H1 (cell line): ENCODE results near the gene TRAF3IP1. TPM values are rescaled to one million over a fixed set of nuclear protein-coding genes. Genes with fewer than 3 reads are reported as not detected.

Experiments
- CTCF ChIA-PET: fragments of 300-600 bp; sonication (Branson Sonifier 250); formaldehyde crosslinking; loops from one replicate; lab custom pipeline; 2021; ENCODE audit not compliant: partially characterized antibody; lab: Charles Lee
- POLR2A ChIA-PET: fragments of 300-600 bp; sonication (Branson Sonifier 250); formaldehyde crosslinking; loops from one replicate; lab custom pipeline; 2021; ENCODE audit warnings: inconsistent platforms; ENCODE audit not compliant: partially characterized antibody; lab: Charles Lee
- DNase-seq, 2 experiments: peaks; one replicate each; pipeline versions ENCODE4 v3.0.0 to v3.0.0-alpha.2; 2010 to 2022; ENCODE audit warnings: low spot score in 2 of 2, low read depth in 1 of 2, mixed read lengths in 1 of 2
- FAIRE-seq: peaks from 2 replicates; lab custom pipeline; 2011; peaks lifted over from hg19 to GRCh38; lab: Jason Lieb, UNC
- H2AFZ ChIP-seq: 2 replicates; pipeline ENCODE4 v1.8.1; 2012; ENCODE audit warnings: low read length, inconsistent platforms
- H2AK5ac ChIP-seq: 2 replicates; pipeline ENCODE4 v1.6.1; 2013; ENCODE audit warnings: low read depth, low read length
- H2BK120ac ChIP-seq: replicated peaks from 2 replicates; pipeline ENCODE3; 2013; ENCODE audit warnings: low read depth, low read length, inconsistent platforms
- H2BK12ac ChIP-seq: 2 replicates; pipeline ENCODE4 v1.6.1; 2013; ENCODE audit warnings: low read depth, low read length
- H2BK15ac ChIP-seq: 2 replicates; pipeline ENCODE4 v1.6.1; 2013; ENCODE audit warnings: low read length
- H2BK20ac ChIP-seq: 2 replicates; pipeline ENCODE4 v1.6.1; 2013; ENCODE audit warnings: low read length
- H2BK5ac ChIP-seq: 2 replicates; pipeline ENCODE4 v1.6.1; 2013; ENCODE audit warnings: low read depth, low read length
- H3K14ac ChIP-seq: 2 replicates; pipeline ENCODE4 v1.6.1; 2013; ENCODE audit warnings: inconsistent platforms; ENCODE audit not compliant: insufficient read length
- H3K18ac ChIP-seq: 2 replicates; pipeline ENCODE4 v1.6.1; 2013; ENCODE audit warnings: low read length; ENCODE audit errors: extremely low read depth
- H3K23ac ChIP-seq: 2 replicates; pipeline ENCODE4 v1.6.1; 2013; ENCODE audit warnings: inconsistent platforms; ENCODE audit not compliant: insufficient read length
- H3K23me2 ChIP-seq: 2 replicates; pipeline ENCODE4 v1.6.1; 2013; ENCODE audit warnings: low read depth, low read length
- H3K27ac ChIP-seq: 2 replicates; pipeline ENCODE4 v1.6.1; 2011; ENCODE audit warnings: low read depth, low read length, inconsistent platforms
- H3K27me3 ChIP-seq, 4 experiments: replicated peaks in 1 of 4; 1 replicate in 1 of 4; 2 replicates in 3 of 4; pipeline versions ENCODE4 v1.6.1 to v1.8.1; 2011 to 2013; ENCODE audit warnings: low read length in 3 of 4, mild to moderate bottlenecking in 3 of 4, inconsistent platforms in 2 of 4, mixed read lengths in 2 of 4, moderate library complexity in 1 of 4; ENCODE audit not compliant: control insufficient read depth in 3 of 4, insufficient read depth in 3 of 4; ENCODE audit errors: extremely low read depth in 1 of 4
- H3K36me3 ChIP-seq, 4 experiments: 2 replicates each; pipeline versions ENCODE4 v1.6.1 to v1.8.1; 2011 to 2013; ENCODE audit warnings: mild to moderate bottlenecking in 4 of 4, low read length in 3 of 4, moderate library complexity in 2 of 4, control low read depth in 1 of 4, inconsistent platforms in 1 of 4; ENCODE audit not compliant: insufficient read depth in 4 of 4, control insufficient read depth in 2 of 4
- H3K4ac ChIP-seq: replicated peaks from 2 replicates; pipeline ENCODE3; 2013; ENCODE audit warnings: low read length, low read depth, mixed read lengths, inconsistent platforms; ENCODE audit not compliant: insufficient read length
- H3K4me1 ChIP-seq, 4 experiments: replicated peaks in 1 of 4; 1 replicate in 1 of 4; 2 replicates in 3 of 4; pipeline versions ENCODE4 v1.6.1 to v1.8.1; 2011 to 2013; ENCODE audit warnings: low read length in 3 of 4, inconsistent platforms in 2 of 4, mixed read lengths in 1 of 4; ENCODE audit not compliant: insufficient read depth in 4 of 4, control insufficient read depth in 3 of 4
- H3K4me2 ChIP-seq, 2 experiments: 2 replicates each; pipeline versions ENCODE4 v1.6.1 to v1.8.1; 2011 to 2013; ENCODE audit warnings: low read depth in 2 of 2, low read length in 2 of 2, control low read depth in 1 of 2, inconsistent platforms in 1 of 2, mild to moderate bottlenecking in 1 of 2; ENCODE audit not compliant: insufficient read depth in 1 of 2
- H3K4me3 ChIP-seq, 4 experiments: fragments of 200-600, 300-600 bp in 1 of 4; sonication (generic), shearing (Covaris generic), sonication (Bioruptor Twin) in 1 of 4; 2 replicates each; pipeline versions ENCODE4 v1.5.1 to v1.8.1; 2011 to 2016; ENCODE audit warnings: low read length in 4 of 4, low read depth in 3 of 4, control low read depth in 2 of 4, inconsistent platforms in 2 of 4, mild to moderate bottlenecking in 2 of 4, mixed read lengths in 1 of 4, moderate library complexity in 1 of 4; ENCODE audit not compliant: insufficient read depth in 2 of 4; ENCODE audit errors: extremely low read depth in 1 of 4
- H3K56ac ChIP-seq: replicated peaks from 2 replicates; pipeline ENCODE3; 2013; ENCODE audit warnings: low read depth, mild to moderate bottlenecking, mixed read lengths, low read length, inconsistent platforms; ENCODE audit not compliant: insufficient read length
- H3K79me1 ChIP-seq: 2 replicates; pipeline ENCODE4 v1.6.1; 2013; ENCODE audit warnings: low read depth, low read length, control low read depth
- H3K79me2 ChIP-seq, 2 experiments: 2 replicates each; pipeline versions ENCODE4 v1.6.1 to v1.8.1; 2012 to 2013; ENCODE audit warnings: low read length in 2 of 2, mild to moderate bottlenecking in 2 of 2, inconsistent platforms in 1 of 2; ENCODE audit not compliant: insufficient read depth in 2 of 2, control insufficient read depth in 1 of 2
- H3K9ac ChIP-seq, 4 experiments: replicated peaks in 1 of 4; 1 replicate in 1 of 4; 2 replicates in 3 of 4; pipeline versions ENCODE4 v1.6.1 to v1.8.1; 2011 to 2013; ENCODE audit warnings: low read depth in 3 of 4, low read length in 3 of 4, control low read depth in 2 of 4, mild to moderate bottlenecking in 2 of 4, moderate library complexity in 2 of 4, inconsistent platforms in 1 of 4; ENCODE audit errors: extremely low read depth in 1 of 4
- H3K9me3 ChIP-seq, 2 experiments: 2 replicates each; pipeline versions ENCODE4 v1.6.1 to v1.8.1; 2012 to 2013; ENCODE audit warnings: mild to moderate bottlenecking in 2 of 2, moderate library complexity in 2 of 2, control low read depth in 1 of 2, inconsistent platforms in 1 of 2, low read depth in 1 of 2, low read length in 1 of 2, mixed read lengths in 1 of 2; ENCODE audit not compliant: insufficient read depth in 2 of 2
- H4K20me1 ChIP-seq, 2 experiments: replicated peaks in 1 of 2; 2 replicates each; pipeline versions ENCODE3 to v1.8.1; 2011 to 2013; ENCODE audit warnings: inconsistent platforms in 2 of 2, low read length in 2 of 2, mild to moderate bottlenecking in 1 of 2; ENCODE audit not compliant: insufficient read depth in 2 of 2, control insufficient read depth in 1 of 2
- H4K5ac ChIP-seq: 2 replicates; pipeline ENCODE4 v1.6.1; 2013; ENCODE audit warnings: low read length, low read depth, mixed read lengths, inconsistent platforms; ENCODE audit not compliant: insufficient read length
- H4K8ac ChIP-seq: 2 replicates; pipeline ENCODE4 v1.8.0; 2013; ENCODE audit warnings: mild to moderate bottlenecking, moderate library complexity, low read length, inconsistent platforms; ENCODE audit not compliant: insufficient read depth; ENCODE audit errors: extremely low read depth
- H4K91ac ChIP-seq: replicated peaks from 2 replicates; pipeline ENCODE3; 2013; ENCODE audit warnings: low read length, mixed read lengths, inconsistent platforms; ENCODE audit not compliant: insufficient read length
- BCL11A ChIP-seq, 2 experiments: IDR thresholded peaks; one replicate each; pipeline ENCODE4 v1.6.1; 2011; ENCODE audit warnings: low read depth in 2 of 2, low read length in 2 of 2, mild to moderate bottlenecking in 2 of 2
- WGBS, 2 experiments: shearing (Covaris generic) in 1 of 2; methylation state at CpG; one replicate each; pipeline versions ENCODE4 v1.1.6 to v1.1.7; 2013 to 2015; ENCODE audit warnings: low lambda C conversion rate in 2 of 2, mixed read lengths in 2 of 2, inconsistent platforms in 1 of 2, low coverage in 1 of 2, missing lambda C conversion rate in 1 of 2; ENCODE audit not compliant: insufficient replicate concordance in 2 of 2, insufficient coverage in 1 of 2, insufficient read length in 1 of 2; ENCODE audit errors: extremely low coverage in 1 of 2, missing lambda C conversion rate in 1 of 2; 5-methylcytosine and 5-hydroxymethylcytosine counted together
- polyA plus RNA-seq, 7 experiments: library from polyadenylated mRNA; depleted of rRNA in 3 of 7; stranded (reverse) in 5 of 7; unstranded in 2 of 7; fragments of >200 nt in 5 of 7; fragments of 200-250 nt in 2 of 7; gene quantifications; 1 replicate in 5 of 7; 2 replicates in 1 of 7; 4 replicates in 1 of 7; pipeline versions ENCODE4 v1.2.1 to v1.2.3, GENCODE V29; 2011 to 2013; ENCODE audit warnings: missing spikeins in 2 of 7, mixed read lengths in 2 of 7
- total RNA-seq: library from RNA; stranded (reverse); fragmentation: NEBNext Ultra II Directional; extraction: Animal tissue kit (Norgen Biotek cat#: 25700); gene quantifications from 2 replicates; pipeline ENCODE4 v1.2.1, GENCODE V29; 2021

TRAF3IP1 gene
- total and polyA plus RNA-seq, 2 of the 8 experiments (the other 6 are each of a cell fraction or from before 2014, with no cell fraction given): 2.3 to 17.5 TPM

- FAIRE-seq (no peak), DNase-seq (no peak)
- no peak overlapping the region for H2BK15ac ChIP-seq
- peaks cover 0 to 1% (median 0%) of the 10 kb centered on the region in 4 experiments; a peak in 1 of 8 replicates for H3K36me3 ChIP-seq
- WGBS, 2 experiments: 98% methylated on average over 11 of the region's 11 CpGs; no CpG with 5 or more reads in 1 of the 2 experiments
- no peaks in the 10 kb centered on the region for H3K79me2 ChIP-seq
- no peak for TF ChIP-seq BCL11A (IDR thresholded peaks at IDR 0.05; ENCODE audit: low read depth in 2 of 2, low read length in 2 of 2)
- no peaks in the 10 kb centered on the region; the same call in 1 of the 2 replicates for H3K79me1 ChIP-seq
- H3K27me3 ChIP-seq: no peaks in the 10 kb centered on the region
- H3K4me1 ChIP-seq: 0 out of 7 replicates have a peak, but pooled peaks cover 0 to 2% (median 0%) of the 10 kb centered on the region in 4 experiments
- no peak overlapping the region for H3K4me3 ChIP-seq
- CTCF ChIA-PET: interaction anchor here (1.0 to 4.8 kb wide), 2 partner anchors 17 to 18 kb away, joined by 3 to 18 read pairs; no protein-coding TSS in a partner anchor
- H4K20me1 ChIP-seq: peaks cover 0 to 2% of the 10 kb centered on the region in 2 experiments
- H3K4ac ChIP-seq: no peak overlapping the region
- H2BK12ac ChIP-seq: no peak overlapping the region
- no peak overlapping the region for H3K23ac ChIP-seq
- H4K5ac ChIP-seq: no peak overlapping the region
- H2BK120ac ChIP-seq: no peak overlapping the region
- H3K27ac ChIP-seq: no peak overlapping the region
- no peak overlapping the region for H3K4me2 ChIP-seq
- no peak overlapping the region for H3K14ac ChIP-seq
- H4K8ac ChIP-seq: no peak overlapping the region; the same call in 1 of the 2 replicates
- POLR2A ChIA-PET: no interaction called here
- H2AK5ac ChIP-seq: no peak overlapping the region
- H3K18ac ChIP-seq: no peak overlapping the region
- H3K9me3 ChIP-seq: no peaks in the 10 kb centered on the region
- H2BK20ac ChIP-seq: no peak overlapping the region
- H3K23me2 ChIP-seq: no peaks in the 10 kb centered on the region
- no peak overlapping the region for H3K56ac ChIP-seq
- 0 out of 2 replicates have a peak overlapping the region, but pooled peaks have one; percentile 24 for H2BK5ac ChIP-seq
- H3K9ac ChIP-seq: no peak overlapping the region
- no peak overlapping the region for H4K91ac ChIP-seq
- no peak overlapping the region for H2AFZ ChIP-seq
Observed at GRCh38 chr2:238339395-238339780, 19.1 kb downstream of the TRAF3IP1 start.
